Sigmoid colon (tissue), 3 donors: Measurements from ENCODE around the gene AMIGO2.

Experiments used
- POLR2A ChIP-seq, 2 donors: fragments of 450-650 bp; IDR thresholded peaks; one replicate each; pipeline ENCODE4 v1.6.1; 2016; ENCODE audit warnings: antibody characterized with exemption in 2 of 2, mild to moderate bottlenecking in 2 of 2, moderate library complexity in 2 of 2
- TF ChIP-seq, protein P1 (sequence below), 4 experiments: fragments of 450-650 bp in 3 of 4; fragments of 200-600 bp in 1 of 4; IDR thresholded peaks; one replicate each; pipeline ENCODE4 v1.5.1; 2016 to 2019; ENCODE audit warnings: antibody characterized with exemption in 4 of 4, mild to moderate bottlenecking in 3 of 4, moderate library complexity in 2 of 4

DNA sequence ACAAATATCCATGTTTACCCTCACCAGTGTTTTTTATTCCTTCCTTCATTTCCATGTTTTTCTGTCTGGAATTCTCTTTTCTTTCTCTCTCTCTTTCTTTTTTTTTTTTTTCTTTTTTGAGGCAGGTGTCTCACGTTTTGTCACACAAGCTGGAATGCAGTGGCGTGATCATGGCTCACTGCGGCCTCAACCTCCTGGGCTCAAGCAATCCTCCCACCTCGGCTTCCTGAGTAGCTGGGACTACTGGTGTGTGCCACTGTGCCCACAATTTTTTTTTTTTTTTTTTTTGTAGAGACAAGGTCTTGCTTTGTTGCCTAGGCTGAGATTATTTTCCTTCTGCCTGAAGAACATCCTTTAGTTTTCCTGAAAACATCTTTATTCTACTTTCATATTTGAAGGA is 15.0 kb upstream of the AMIGO2 start:
- TF ChIP-seq, protein P1, sequence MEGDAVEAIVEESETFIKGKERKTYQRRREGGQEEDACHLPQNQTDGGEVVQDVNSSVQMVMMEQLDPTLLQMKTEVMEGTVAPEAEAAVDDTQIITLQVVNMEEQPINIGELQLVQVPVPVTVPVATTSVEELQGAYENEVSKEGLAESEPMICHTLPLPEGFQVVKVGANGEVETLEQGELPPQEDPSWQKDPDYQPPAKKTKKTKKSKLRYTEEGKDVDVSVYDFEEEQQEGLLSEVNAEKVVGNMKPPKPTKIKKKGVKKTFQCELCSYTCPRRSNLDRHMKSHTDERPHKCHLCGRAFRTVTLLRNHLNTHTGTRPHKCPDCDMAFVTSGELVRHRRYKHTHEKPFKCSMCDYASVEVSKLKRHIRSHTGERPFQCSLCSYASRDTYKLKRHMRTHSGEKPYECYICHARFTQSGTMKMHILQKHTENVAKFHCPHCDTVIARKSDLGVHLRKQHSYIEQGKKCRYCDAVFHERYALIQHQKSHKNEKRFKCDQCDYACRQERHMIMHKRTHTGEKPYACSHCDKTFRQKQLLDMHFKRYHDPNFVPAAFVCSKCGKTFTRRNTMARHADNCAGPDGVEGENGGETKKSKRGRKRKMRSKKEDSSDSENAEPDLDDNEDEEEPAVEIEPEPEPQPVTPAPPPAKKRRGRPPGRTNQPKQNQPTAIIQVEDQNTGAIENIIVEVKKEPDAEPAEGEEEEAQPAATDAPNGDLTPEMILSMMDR (IDR thresholded peaks at IDR 0.05) = no peak
- TF ChIP-seq POLR2A (IDR thresholded peaks at IDR 0.05) = no peak
